ENCODE measurements around the gene ZDBF2. TPM values are rescaled to one million over a fixed set of nuclear protein-coding genes. Genes with fewer than 3 reads are reported as not detected.

The ZDBF2 gene
- total and polyA plus RNA-seq, 8 donors, result 1.6 to 14.3 (median 11.8) TPM

- Histone ChIP-seq H3K4me3 (peak overlapping the region; percentile 62 to 84 (median 70)), H3K27ac (peak overlapping the region; percentile 63 to 77 (median 74)), H3K36me3 (no peaks in the 10 kb centered on the region), H3K4me1 (peaks cover 0 to 11% (median 11%) of the 10 kb centered on the region in 3 donors), H3K27me3 (peaks cover 0 to 3% (median 0%) of the 10 kb centered on the region in 4 donors), H3K9me3 (no peaks in the 10 kb centered on the region)
- 4% methylated on average over 23 of the region's 23 CpGs for WGBS, 2 donors
- intact Hi-C loops (cut with DNase I), result no loop called here
- DNase-seq (peak in 2 of 6 donors; percentile 27 to 29), ATAC-seq (peak; percentile 42 to 69 (median 68)), FAIRE-seq (no peak)
- TF ChIP-seq CTCF (IDR thresholded peaks at IDR 0.05), result no peak
These were observed 1.0 kb downstream of the ZDBF2 start for GRCh38 chr2:206275312-206276055.

- Histone ChIP-seq H3K9me3 (no peaks in the 10 kb centered on the region), H3K4me1 (peaks cover 0 to 11% (median 11%) of the 10 kb centered on the region in 3 donors), H3K27ac (no peak overlapping the region), H3K27me3 (no peaks in the 10 kb centered on the region), H3K36me3 (no peaks in the 10 kb centered on the region), H3K4me3 (peak overlapping the region in 2 of 4 donors; percentile 70 to 84)
- TF ChIP-seq CTCF (IDR thresholded peaks at IDR 0.05), result no peak
- ATAC-seq (no peak), DNase-seq (no peak), FAIRE-seq (no peak)
- intact Hi-C loops (cut with DNase I), result no loop called here
- WGBS, 2 donors, result 36 to 38% methylated on average over 12 of the region's 12 CpGs
These were observed 1.9 kb downstream of the ZDBF2 start for GRCh38 chr2:206276169-206276942.

- no peak for FAIRE-seq
- Histone ChIP-seq H3K27me3 (no peaks in the 10 kb centered on the region), H3K4me3 (no peak overlapping the region), H3K9me3 (no peaks in the 10 kb centered on the region), H3K4me1 (peaks cover 0 to 11% (median 11%) of the 10 kb centered on the region in 3 donors), H3K36me3 (no peaks in the 10 kb centered on the region), H3K27ac (no peak overlapping the region)
- no peak for TF ChIP-seq CTCF (IDR thresholded peaks at IDR 0.05)
- DNase-seq, result no peak
- WGBS, 2 donors, result 32 to 41% methylated on average over 3 of the region's 3 CpGs
- no peak for ATAC-seq
- intact Hi-C loops (cut with DNase I), result no loop called here
These were observed 3.0 kb downstream of the ZDBF2 start for GRCh38 chr2:206277503-206277902.

GRCh38 chr2:206282746-206283145, 8.3 kb downstream of the ZDBF2 start:
- DNase-seq (no peak), FAIRE-seq (no peak), ATAC-seq (no peak)
- no peaks in the 10 kb centered on the region for H3K4me1 ChIP-seq
- H3K27me3 ChIP-seq, result no peaks in the 10 kb centered on the region
- H3K36me3 ChIP-seq, result no peaks in the 10 kb centered on the region
- no peaks in the 10 kb centered on the region for H3K9me3 ChIP-seq
- H3K4me3 ChIP-seq, result no peak overlapping the region
- no peak overlapping the region for H3K27ac ChIP-seq
- WGBS, 2 donors, result 92 to 96% methylated on average over 8 of the region's 8 CpGs
- intact Hi-C loops (cut with DNase I), result no loop called here
- TF ChIP-seq CTCF (IDR thresholded peaks at IDR 0.05), result no peak
